Central memory CD8-positive, alpha-beta T cell (primary cell): ENCODE measurements around the gene KRTAP9-9.

Source experiments
- ATAC-seq: fragments of 150-1000 bp; cut with Tn5 transposase; replicated peaks from 2 replicates; pipeline ENCODE4 v1.10.0; 2022; ENCODE audit warnings: mild to moderate bottlenecking, moderate FRiP score, moderate number of reproducible peaks; ENCODE audit not compliant: poor library complexity, severe bottlenecking; ENCODE audit errors: extremely low read depth
- DNase-seq, 2 donors: peaks; one replicate each; pipeline ENCODE4 v3.0.0; 2021; ENCODE audit warnings: low spot score in 2 of 2
- H3K27ac Mint-ChIP-seq: one replicate; pipeline ENCODE4 v1.8.0; 2022; ENCODE audit warnings: low read depth, mild to moderate bottlenecking, moderate library complexity, mixed read lengths
- H3K27me3 Mint-ChIP-seq: one replicate; pipeline ENCODE4 v1.8.0; 2022; ENCODE audit warnings: mixed read lengths
- H3K36me3 Mint-ChIP-seq: one replicate; pipeline ENCODE4 v1.8.0; 2022; ENCODE audit warnings: mild to moderate bottlenecking, moderate library complexity, mixed read lengths; ENCODE audit not compliant: insufficient read depth
- H3K4me1 Mint-ChIP-seq: one replicate; pipeline ENCODE4 v1.8.0; 2022; ENCODE audit warnings: mixed read lengths
- H3K4me3 Mint-ChIP-seq: one replicate; pipeline ENCODE4 v1.8.0; 2022; ENCODE audit warnings: mild to moderate bottlenecking, moderate library complexity, mixed read lengths
- H3K9me3 Mint-ChIP-seq: one replicate; pipeline ENCODE4 v1.8.0; 2022; ENCODE audit warnings: mixed read lengths

Gene KRTAP9-9

DNA sequence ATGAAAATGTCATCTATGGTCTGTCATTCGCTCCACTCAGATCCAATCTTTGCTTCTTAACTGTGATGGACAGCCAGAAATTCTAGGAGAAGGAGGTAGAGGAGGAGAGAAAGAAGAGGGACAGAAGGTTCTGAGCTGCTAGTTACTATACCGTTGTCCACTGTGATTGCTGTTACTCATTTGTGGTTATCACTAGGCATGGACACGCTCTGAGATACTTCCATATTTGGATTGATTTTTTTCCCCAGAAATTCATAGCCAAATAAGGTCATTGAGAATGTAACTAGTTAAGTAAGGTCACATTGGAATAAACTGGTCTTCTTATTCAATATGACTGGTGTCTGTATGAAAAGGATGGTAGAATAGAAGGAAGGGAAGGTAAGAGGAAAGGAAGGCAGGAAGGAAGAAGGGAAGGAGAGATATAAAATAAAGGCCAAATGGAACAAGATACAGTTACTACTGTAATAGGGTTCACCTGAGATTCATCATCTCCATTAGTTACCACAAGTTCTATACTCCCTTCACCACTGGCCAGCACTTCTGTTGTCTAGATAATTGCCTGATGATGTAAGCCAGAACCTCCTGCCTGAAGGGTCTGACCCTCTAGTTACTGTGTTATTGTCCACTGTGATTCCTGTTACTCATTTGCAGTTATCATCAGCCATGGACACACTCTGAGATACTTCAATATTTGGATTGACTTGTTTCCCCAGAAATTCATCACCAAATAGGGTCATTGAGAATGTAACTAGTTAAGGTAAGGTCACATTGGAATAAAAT, 23.2 kb downstream of the KRTAP9-9 start:
- H3K27ac Mint-ChIP-seq, result no peak overlapping the region
- no peaks in the 10 kb centered on the region for H3K9me3 Mint-ChIP-seq
- no peaks in the 10 kb centered on the region for H3K4me1 Mint-ChIP-seq
- ATAC-seq (no peak), DNase-seq (no peak)
- H3K36me3 Mint-ChIP-seq, result no peaks in the 10 kb centered on the region
- H3K4me3 Mint-ChIP-seq, result no peak overlapping the region
- peaks cover 38% of the 10 kb centered on the region for H3K27me3 Mint-ChIP-seq

DNA sequence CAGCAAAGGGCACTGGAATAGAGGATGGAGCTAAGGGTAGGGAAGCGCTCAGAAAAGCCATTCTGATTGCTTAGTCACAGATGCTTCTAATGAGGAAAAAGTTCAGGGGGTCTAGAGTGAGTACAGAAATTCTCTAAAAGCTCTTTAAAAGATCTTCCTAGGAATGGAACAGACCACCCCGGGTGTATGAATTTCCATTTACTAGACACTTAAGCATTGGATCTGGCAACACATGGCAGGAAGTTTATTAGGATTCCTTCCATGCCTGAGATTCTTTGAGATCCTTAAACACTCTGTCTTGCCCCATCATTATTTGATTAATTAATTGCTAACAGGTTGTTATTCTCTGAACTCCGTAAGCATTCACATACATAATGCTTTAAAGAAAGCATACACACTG, 28.9 kb downstream of the KRTAP9-9 start:
- no peak for DNase-seq
- Mint-ChIP-seq H3K4me1 (peaks cover 6% of the 10 kb centered on the region), H3K36me3 (no peaks in the 10 kb centered on the region), H3K9me3 (no peaks in the 10 kb centered on the region), H3K4me3 (no peak overlapping the region), H3K27ac (no peak overlapping the region), H3K27me3 (peaks cover 8% of the 10 kb centered on the region)
- no peak for ATAC-seq

GRCh38 chr17:41284546-41284945, 29.4 kb downstream of the KRTAP9-9 start:
- Mint-ChIP-seq H3K27ac (no peak overlapping the region), H3K27me3 (peaks cover 3% of the 10 kb centered on the region), H3K4me3 (no peak overlapping the region)

GRCh38 chr17:41287050-41287449, 31.9 kb downstream of the KRTAP9-9 start:
- no peaks in the 10 kb centered on the region for H3K9me3 Mint-ChIP-seq
- H3K27me3 Mint-ChIP-seq, result peaks cover 10% of the 10 kb centered on the region
- H3K4me3 Mint-ChIP-seq, result no peak overlapping the region
- ATAC-seq, result no peak
- H3K36me3 Mint-ChIP-seq, result no peaks in the 10 kb centered on the region
- H3K4me1 Mint-ChIP-seq, result peaks cover 6% of the 10 kb centered on the region
- no peak overlapping the region for H3K27ac Mint-ChIP-seq
- DNase-seq, result no peak

More at GRCh38 chr17:41284546-41284945, 29.4 kb downstream of the KRTAP9-9 start:
- Mint-ChIP-seq H3K4me1 (peaks cover 6% of the 10 kb centered on the region), H3K9me3 (no peaks in the 10 kb centered on the region), H3K36me3 (no peaks in the 10 kb centered on the region)
- ATAC-seq (no peak), DNase-seq (no peak)

GRCh38 chr17:41294016-41294415, 38.8 kb downstream of the KRTAP9-9 start:
- H3K4me1 Mint-ChIP-seq, result no peaks in the 10 kb centered on the region
- peaks cover 30% of the 10 kb centered on the region for H3K27me3 Mint-ChIP-seq
- H3K4me3 Mint-ChIP-seq, result no peak overlapping the region
- DNase-seq (no peak), ATAC-seq (no peak)
- no peak overlapping the region for H3K27ac Mint-ChIP-seq
- no peaks in the 10 kb centered on the region for H3K9me3 Mint-ChIP-seq
- H3K36me3 Mint-ChIP-seq, result no peaks in the 10 kb centered on the region

- ATAC-seq (no peak), DNase-seq (no peak)
- H3K27ac Mint-ChIP-seq, result no peak overlapping the region
- H3K4me1 Mint-ChIP-seq, result peaks cover 6% of the 10 kb centered on the region
- peaks cover 29% of the 10 kb centered on the region for H3K27me3 Mint-ChIP-seq
- H3K4me3 Mint-ChIP-seq, result no peak overlapping the region
- H3K9me3 Mint-ChIP-seq, result no peaks in the 10 kb centered on the region
- H3K36me3 Mint-ChIP-seq, result no peaks in the 10 kb centered on the region
Measured at GRCh38 chr17:41296846-41297245, 41.7 kb downstream of the KRTAP9-9 start.

DNA sequence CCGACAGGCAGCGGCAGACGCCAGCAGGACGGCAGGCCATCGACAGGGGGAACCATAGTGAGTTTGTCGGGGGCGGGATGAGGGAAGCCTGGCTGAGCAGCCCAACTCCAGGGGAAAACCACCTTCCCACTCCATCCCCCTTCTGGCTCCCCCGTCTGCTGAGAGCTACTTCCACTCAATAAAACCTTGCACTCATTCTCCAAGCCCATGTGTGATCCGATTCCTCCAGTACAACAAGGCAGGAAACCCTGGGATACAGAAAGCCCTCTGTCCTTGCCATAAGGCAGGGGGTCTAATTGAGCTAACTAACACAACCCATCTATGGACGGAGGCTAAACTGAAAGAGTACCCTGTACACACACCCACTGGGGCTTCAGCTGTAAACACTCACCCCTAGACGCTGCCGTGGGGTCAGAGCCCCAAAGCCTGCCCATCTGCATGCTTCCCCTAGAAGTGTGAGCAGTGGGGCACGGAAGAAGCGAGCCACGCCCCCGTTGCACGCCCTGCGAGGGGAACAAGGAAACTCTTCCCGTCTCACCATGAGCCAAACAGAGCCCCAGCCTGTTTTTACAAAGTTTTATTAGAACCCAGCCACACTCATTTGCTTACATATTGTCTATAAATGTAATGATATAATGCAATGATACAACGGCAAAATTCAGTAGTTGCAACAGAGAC, 43.4 kb downstream of the KRTAP9-9 start:
- peaks cover 10% of the 10 kb centered on the region for H3K4me1 Mint-ChIP-seq
- no peak overlapping the region for H3K4me3 Mint-ChIP-seq
- H3K27me3 Mint-ChIP-seq, result peaks cover 17% of the 10 kb centered on the region
- no peaks in the 10 kb centered on the region for H3K9me3 Mint-ChIP-seq
- DNase-seq (no peak), ATAC-seq (no peak)
- no peaks in the 10 kb centered on the region for H3K36me3 Mint-ChIP-seq
- no peak overlapping the region for H3K27ac Mint-ChIP-seq

DNA sequence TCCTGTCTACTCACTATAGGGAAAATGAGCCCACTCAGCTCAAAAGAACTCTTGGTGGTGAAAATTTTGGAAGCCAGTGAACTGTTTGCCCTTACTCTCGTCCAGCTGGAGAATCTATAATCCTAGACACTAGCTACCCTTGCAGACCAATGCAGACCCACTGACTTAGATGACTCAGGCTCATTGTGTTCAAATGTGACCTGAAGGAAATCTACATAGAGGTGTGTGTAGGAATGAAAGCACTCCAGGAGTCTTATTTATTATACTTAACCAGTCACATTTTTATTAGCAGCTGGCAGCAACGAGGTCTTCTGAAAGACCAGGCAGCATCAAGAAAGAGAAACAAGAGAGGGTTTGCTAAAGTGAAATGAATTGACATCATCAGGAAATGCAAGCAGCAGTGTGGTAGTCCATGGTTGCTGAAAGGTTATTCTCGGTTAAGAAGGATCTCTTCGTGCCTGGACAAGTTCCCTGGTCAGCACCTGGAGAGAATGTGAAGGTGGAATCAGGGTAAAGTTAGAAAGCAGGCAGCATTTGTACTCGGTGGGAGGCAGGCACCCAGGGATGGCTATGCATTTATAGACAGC, 46.1 kb downstream of the KRTAP9-9 start:
- peaks cover 10% of the 10 kb centered on the region for H3K4me1 Mint-ChIP-seq
- H3K36me3 Mint-ChIP-seq, result no peaks in the 10 kb centered on the region
- DNase-seq (no peak), ATAC-seq (no peak)
- peaks cover 9% of the 10 kb centered on the region for H3K27me3 Mint-ChIP-seq
- no peak overlapping the region for H3K4me3 Mint-ChIP-seq
- no peaks in the 10 kb centered on the region for H3K9me3 Mint-ChIP-seq
- H3K27ac Mint-ChIP-seq, result peak overlapping the region; percentile 39

DNA sequence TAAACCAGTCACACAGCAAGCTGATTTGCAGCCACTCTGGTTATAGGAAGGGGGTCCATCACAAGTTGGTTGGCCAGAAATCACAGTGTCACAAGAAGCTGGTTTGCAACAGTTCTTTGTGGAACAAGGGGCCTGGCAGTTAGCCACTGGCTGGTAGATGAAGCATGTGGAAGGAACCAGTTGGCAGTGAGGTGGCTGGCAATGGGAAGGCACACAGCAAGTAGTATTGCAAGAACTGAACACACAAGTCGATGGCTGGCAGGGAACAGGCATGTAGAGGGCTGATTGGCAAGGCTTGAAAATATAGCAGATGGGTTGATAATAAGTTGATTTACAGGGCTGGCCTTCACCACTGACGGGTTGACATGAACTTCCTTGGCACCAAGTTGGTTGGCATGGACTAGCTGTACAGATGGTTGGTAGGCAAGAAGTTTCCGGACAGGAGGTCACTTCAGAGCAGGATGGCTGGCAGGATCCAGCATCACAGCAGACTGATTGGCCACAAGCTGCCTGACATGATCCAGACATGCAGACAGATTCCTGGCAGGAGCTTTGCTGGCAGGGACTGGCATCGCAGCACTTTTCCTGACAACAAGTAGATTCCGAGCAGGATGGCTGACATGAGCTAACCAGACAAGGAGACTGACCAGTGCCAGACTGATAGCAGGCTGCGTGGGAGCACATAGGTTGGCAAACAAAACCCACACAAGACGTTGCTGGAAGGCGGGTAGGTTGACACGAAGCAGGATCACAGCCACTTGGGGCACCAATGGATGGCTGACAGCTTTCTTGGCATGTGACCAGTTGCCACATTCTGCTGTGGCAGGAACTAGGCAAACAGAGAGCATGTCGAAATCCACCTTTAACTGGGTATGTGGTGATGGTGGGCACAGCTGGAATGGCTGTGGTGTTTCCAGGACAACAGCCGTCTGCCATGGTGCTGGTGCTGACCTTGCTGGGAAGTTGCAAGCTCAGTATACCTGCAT, 47.0 kb downstream of the KRTAP9-9 start, which contains the start of gene KRTAP29-1:
Gene KRTAP29-1 (minus strand): TSS at position 936 of the 986 bp plus-strand sequence. CDS start 0 bp downstream, at position 936.
- Mint-ChIP-seq H3K36me3 (no peaks in the 10 kb centered on the region), H3K27ac (peak within 1 kb of the TSS; percentile 39), H3K4me3 (no peak within 1 kb of the TSS), H3K27me3 (peaks cover 9% of the 10 kb centered on the region), H3K4me1 (peaks cover 19% of the 10 kb centered on the region), H3K9me3 (no peaks in the 10 kb centered on the region)
- no peak for DNase-seq
- ATAC-seq, result no peak

- Mint-ChIP-seq H3K27me3 (peaks cover 9% of the 10 kb centered on the region), H3K36me3 (peaks cover 1% of the 10 kb centered on the region), H3K4me3 (no peak overlapping the region), H3K27ac (no peak overlapping the region), H3K9me3 (no peaks in the 10 kb centered on the region), H3K4me1 (peaks cover 27% of the 10 kb centered on the region)
- ATAC-seq (no peak), DNase-seq (no peak)
Measured at GRCh38 chr17:41302981-41303380, 47.8 kb downstream of the KRTAP9-9 start.

- Mint-ChIP-seq H3K36me3 (peaks cover 11% of the 10 kb centered on the region), H3K9me3 (no peaks in the 10 kb centered on the region), H3K27ac (no peak overlapping the region), H3K27me3 (peaks cover 8% of the 10 kb centered on the region), H3K4me1 (peaks cover 38% of the 10 kb centered on the region), H3K4me3 (no peak overlapping the region)
- ATAC-seq (no peak), DNase-seq (no peak)
Measured at GRCh38 chr17:41304091-41304490, 48.9 kb downstream of the KRTAP9-9 start.
